GM18873 (cell line): ENCODE measurements around the gene TNNI3K.
A peak's percentile ranks its signal among the peaks of the same experiment; 100 is the strongest.

Experiments
- ATAC-seq: cut with Tn5 transposase; IDR thresholded peaks from one replicate; pipeline ENCODE4 v1.9.1; 2021; ENCODE audit warnings: mild to moderate bottlenecking, moderate library complexity, moderate number of reproducible peaks; ENCODE audit not compliant: unreplicated experiment, low FRiP score

The TNNI3K gene

GRCh38 chr1:74530892-74531291 lies 295.7 kb downstream of the TNNI3K start:
- no peak for ATAC-seq

DNA sequence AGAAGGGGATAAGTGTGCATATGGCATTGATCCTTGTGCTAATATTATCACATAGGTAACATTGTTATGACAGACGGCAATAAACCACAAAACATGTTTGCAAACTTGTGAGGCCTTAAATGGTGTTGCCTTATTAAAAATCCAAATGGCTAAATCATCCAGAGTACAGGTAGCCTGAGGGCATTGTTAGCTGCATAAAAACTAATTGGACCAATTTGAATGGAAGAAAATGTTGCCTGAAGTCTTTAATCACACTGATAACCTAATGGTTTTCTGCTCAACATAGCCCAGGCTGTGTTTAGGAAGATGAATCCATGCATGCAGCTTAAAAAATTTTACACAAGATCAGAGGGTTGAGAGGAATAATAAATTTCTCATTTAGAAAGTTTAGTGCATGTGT lies 296.6 kb downstream of the TNNI3K start:
- ATAC-seq: no peak

DNA sequence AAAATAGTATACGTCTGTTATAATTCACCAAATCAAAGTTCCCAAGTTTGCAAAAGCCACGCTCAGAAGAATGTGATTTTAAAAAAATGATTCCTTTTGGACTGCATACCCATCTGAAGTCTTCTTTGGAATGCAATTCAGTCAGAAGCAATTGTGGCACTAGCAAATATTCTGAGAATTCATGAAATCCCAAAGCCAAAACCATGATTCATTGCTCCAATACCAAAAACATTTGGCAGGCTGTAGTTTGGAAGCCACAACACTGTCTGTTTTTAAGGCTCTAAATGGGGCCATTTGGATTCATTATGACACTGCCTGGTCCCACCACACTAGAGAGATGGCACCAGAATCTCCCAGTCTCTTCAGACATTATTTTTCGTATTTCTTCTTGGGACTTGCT lies 299.1 kb downstream of the TNNI3K start:
- no peak for ATAC-seq

GRCh38 chr1:74545821-74546220 lies 310.6 kb downstream of the TNNI3K start:
- ATAC-seq: no peak

DNA sequence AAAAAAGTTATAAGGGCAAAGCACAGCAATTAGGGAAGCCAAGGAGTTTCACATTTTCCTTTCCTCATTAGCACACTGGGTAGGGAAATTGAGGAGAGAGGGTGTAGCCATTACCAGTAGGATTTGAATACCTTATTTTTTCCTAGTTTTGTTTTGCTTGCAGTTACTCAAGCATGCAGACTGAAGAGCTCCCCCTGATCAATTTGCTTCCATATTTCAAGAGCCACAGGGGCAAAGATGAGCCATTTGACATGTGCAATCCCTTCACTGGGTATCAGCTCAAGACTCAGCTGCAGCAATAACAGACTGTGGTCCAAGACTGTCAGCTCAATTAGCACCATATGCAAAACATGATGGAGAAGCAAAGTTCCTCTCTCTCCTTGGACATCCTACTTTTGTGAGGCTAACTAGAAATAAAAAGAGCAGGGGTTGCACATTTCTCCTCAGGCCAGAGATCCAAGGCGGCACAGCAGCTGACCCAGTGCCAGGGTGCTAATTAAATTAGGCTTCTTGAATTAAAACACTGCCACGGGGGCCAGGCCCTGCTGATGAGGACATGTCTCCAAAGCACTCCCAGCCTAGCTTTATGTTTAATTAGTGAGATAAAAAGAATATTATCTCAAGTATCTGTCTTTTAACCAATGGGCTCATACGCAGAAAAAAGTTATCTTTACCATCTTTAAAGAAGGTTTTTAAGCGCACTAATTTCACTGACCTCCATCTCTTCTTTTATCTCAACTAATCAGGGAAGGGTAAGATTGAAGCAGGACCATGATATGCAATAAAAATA lies 314.0 kb downstream of the TNNI3K start:
- no peak for ATAC-seq

- ATAC-seq: no peak
Observed at GRCh38 chr1:74549932-74550331, 314.7 kb downstream of the TNNI3K start.

DNA sequence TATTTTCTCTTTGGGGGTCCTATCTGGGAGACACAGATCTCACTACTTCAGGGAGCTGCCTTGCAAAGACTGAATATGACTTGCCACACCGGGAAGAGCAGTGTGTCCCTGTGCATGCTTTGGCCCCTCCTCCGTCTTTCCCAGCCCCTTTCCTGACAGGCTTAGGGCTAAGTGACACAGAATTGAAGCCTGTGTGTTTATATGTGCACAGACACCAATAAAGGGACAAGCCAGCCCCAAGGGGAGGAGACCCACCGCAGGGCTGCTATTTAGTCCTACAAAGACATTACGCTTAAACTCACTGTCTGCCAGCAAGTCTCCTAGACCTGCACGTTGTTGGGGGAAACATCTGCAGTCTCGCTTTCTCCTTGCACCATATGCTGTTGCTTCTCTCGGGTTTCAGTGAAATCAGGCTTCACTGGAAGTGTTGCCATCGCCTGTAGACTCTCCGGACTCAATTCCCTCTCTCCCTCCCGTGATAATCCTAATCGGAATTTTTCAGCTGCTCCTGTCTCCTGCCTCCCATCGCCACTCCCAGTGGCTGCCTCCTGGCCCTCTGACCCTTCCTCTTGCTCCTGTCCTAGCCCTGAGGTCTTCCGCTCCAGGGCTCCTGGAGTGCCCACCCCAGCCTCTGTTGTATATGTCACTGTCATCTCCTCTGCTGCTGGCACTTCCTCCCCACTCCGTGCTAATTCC lies 335.8 kb downstream of the TNNI3K start:
- no peak for ATAC-seq

GRCh38 chr1:74571493-74571800 lies 336.3 kb downstream of the TNNI3K start:
- no peak for ATAC-seq

DNA sequence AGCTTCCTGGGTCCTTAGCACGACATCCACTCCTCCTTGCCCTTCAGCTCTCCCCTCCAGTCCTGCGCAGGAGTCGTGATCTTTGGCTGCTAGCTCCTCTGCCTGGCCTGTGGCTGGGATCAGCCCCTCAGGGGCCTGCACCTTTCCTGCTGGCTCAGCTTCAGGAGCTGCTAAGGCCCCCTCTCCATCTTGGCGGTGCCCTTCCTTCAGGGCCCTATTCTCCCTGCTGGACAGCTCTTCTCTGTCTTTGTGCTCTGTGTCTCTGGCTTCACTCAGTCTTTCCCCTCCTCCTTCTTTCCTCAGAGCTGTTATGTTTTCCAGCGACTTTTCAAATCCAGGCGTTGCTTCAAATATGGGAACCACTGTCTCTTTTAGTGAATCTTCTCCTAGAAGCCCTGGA lies 336.7 kb downstream of the TNNI3K start:
- no peak for ATAC-seq

DNA sequence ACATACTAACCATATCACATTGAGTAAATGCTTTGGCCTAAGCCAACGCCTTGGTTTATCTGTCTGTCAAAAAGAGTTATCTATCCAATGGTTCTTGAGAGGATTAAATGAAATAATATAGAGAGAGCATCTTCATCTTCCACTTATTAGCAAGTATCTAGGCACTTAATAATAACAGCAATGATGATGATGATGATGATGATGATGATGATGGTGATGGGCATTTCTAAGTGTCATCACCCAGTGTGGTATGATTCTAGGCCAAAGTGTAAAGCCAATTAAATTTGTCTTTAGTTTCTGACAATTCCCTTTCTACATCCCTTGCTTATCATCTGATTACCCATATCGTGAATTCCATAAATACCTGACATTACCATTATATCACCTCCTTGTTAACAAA lies 342.9 kb downstream of the TNNI3K start:
- ATAC-seq: no peak

DNA sequence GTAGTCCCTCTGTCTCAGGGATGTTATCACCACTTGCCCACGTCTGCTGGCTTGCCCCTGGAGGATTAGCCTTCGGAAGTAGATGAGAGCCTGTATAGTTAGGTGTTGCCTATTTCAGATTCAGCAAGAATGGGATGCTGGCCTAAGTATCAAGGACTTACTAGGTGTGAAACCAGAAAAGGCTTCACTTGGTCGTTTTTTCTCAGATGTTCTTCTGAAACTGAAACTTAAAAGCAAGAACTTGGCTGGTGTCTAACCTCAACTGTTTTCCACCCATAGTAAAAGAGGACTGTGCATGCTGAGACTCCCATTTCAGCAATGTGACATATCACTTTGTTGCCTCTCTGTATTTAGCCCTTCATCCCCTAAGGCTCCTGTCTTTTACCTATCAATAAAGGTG lies 344.2 kb downstream of the TNNI3K start:
- ATAC-seq: peak; percentile 98

DNA sequence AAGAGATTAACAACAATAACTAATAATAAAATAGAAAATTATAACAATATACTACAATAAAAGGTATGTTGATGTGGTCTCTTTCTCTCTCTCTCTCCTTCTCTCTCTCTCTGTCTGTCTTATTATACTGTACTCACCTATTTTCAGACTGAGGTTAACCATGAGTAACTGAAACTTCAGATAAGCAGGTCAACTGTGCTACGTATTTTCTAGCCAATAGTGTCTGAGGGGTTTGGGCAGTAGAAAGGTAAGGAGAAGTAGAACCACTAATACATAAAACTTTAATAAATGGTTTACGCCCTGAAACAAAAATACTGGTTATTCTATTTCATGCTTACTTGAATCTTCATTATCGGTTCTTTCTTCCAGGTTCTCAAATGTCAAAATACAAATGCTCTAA lies 348.2 kb downstream of the TNNI3K start:
- no peak for ATAC-seq

GRCh38 chr1:74584185-74584584 lies 349.0 kb downstream of the TNNI3K start:
- no peak for ATAC-seq

DNA sequence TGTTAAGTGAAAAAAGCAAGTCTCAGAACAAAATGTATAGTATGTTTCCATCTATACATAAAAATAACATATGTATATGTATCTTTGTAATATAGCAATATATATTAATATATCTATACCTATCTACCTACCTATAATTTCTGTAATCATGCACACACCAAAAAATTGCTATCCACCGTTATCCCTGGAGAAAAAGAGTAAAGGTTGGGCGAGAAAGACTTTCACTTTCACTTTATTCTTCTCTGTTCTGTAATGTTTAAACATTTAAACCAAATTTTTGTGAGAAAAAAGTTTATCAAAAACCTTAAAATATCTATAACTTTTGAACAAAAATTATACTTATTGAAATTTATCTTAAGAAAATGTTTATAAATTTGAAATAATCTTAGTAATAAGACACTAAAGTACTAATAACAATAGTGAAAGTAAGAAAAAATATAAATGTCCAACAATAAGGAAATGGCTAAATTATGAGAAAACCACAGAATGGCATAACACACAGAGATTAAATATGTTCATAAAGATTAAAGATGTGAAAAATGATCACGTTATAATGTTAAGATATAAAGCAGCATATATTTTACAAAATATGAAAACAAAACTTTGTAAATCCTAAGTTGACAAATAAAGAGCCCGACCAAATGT lies 351.2 kb downstream of the TNNI3K start:
- no peak for ATAC-seq

GRCh38 chr1:74587888-74588287 lies 352.7 kb downstream of the TNNI3K start:
- ATAC-seq: no peak

DNA sequence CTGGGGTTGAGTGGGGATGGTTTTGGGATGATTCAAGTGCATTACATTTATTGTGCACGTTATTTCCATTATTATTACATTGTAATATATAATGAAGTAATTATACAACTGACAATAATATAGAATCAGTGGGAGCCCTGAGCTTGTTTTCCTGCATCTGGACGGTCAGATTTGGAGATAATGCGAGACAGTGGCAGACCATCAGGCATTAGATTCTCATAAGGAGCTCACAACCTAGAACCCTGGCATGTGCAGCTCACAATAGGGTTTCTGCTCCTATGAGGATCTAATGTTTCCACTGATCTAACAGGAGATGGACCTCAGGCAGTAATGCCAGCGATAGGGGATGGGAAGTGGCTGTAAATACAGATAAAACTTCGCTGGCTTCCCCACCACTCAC lies 355.1 kb downstream of the TNNI3K start:
- no peak for ATAC-seq

GRCh38 chr1:74591949-74592348 lies 356.8 kb downstream of the TNNI3K start:
- no peak for ATAC-seq

GRCh38 chr1:74592580-74593355 lies 357.6 kb downstream of the TNNI3K start:
- no peak for ATAC-seq
